Esophagus muscularis mucosa (tissue), 3 donors: ENCODE measurements around the gene SETD5.

Experiments
- CTCF ChIP-seq, 3 experiments: fragments of 200-600 bp in 2 of 3; fragments of 450-650 bp in 1 of 3; sonication (generic) in 2 of 3; IDR thresholded peaks; one replicate each; pipeline ENCODE4 v1.5.1; 2017 to 2019; ENCODE audit warnings: antibody characterized with exemption in 3 of 3, mild to moderate bottlenecking in 2 of 3, moderate library complexity in 1 of 3
- POLR2A ChIP-seq: fragments of 450-650 bp; IDR thresholded peaks from one replicate; pipeline ENCODE4 v1.6.1; 2017; ENCODE audit warnings: antibody characterized with exemption, moderate library complexity, mild to moderate bottlenecking, low read depth
- POLR2AphosphoS5 ChIP-seq, 2 donors: sonication (generic); formaldehyde crosslinking; IDR thresholded peaks; one replicate each; pipeline ENCODE4 v1.6.1; 2017; ENCODE audit warnings: antibody characterized with exemption in 2 of 2

GRCh38 chr3:9349321-9350117 lies 47.9 kb upstream of the SETD5 start:
- TF ChIP-seq CTCF (IDR thresholded peaks at IDR 0.05): no peak
- TF ChIP-seq POLR2A: no peak
- TF ChIP-seq POLR2AphosphoS5 (IDR thresholded peaks at IDR 0.05): no peak
